GM23338 (cell line): ENCODE results near the gene RNF181. TPM values are rescaled to one million over a fixed set of nuclear protein-coding genes. Genes with fewer than 3 reads are reported as not detected.

Source experiments
- polyA plus RNA-seq: library from polyadenylated mRNA; unstranded; fragments of >200 nt; fragmentation: Nextera tagmentation; extraction: Ambion mirVana; gene quantifications from 2 replicates; pipeline ENCODE4 v1.2.1, GENCODE V29; 2016
- small RNA-seq: library from RNA; depleted of rRNA; stranded (forward); fragments of <200 nt; gene quantifications from one replicate; pipeline ENCODE3, GENCODE V24; 2014; ENCODE audit warnings: low replicate concordance
- total RNA-seq: library from RNA; depleted of rRNA; stranded (reverse); fragments of >200 nt; shearing (Covaris generic); gene quantifications from 2 replicates; pipeline ENCODE4 v1.2.3, GENCODE V29; 2014; rRNA removed

The RNF181 gene
- total and polyA plus RNA-seq, 2 experiments from 2014 or later, result 114 to 260 TPM

Small RNAs within 50 kb of the gene (small RNA-seq; reads per million reads assigned to genes)
- not detected for gene RN7SL126P

Other genes starting within 250 kb of the RNF181 start
- gene RETSAT, start 241.2 kb upstream of the RNF181 start, total RNA-seq, result 12.5 and 16.4 TPM in 2 replicates
- gene RETSAT, start 241.2 kb upstream of the RNF181 start, polyA plus RNA-seq, result 2.3 and 2.6 TPM in 2 replicates
- 7.1 and 8.9 TPM in 2 replicates for gene ELMOD3, start 241.0 kb upstream of the RNF181 start, total RNA-seq
- 5.9 and 8.6 TPM in 2 replicates for gene ELMOD3, start 241.0 kb upstream of the RNF181 start, polyA plus RNA-seq
- 75.2 and 88.7 TPM in 2 replicates for gene CAPG, start 185.4 kb upstream of the RNF181 start, total RNA-seq
- gene CAPG, start 185.4 kb upstream of the RNF181 start, polyA plus RNA-seq, result 104 and 115 TPM in 2 replicates
- gene SH2D6, start 177.0 kb upstream of the RNF181 start, total RNA-seq, result not detected in 2 replicates
- 0.26 and 0.37 TPM in 2 replicates for gene SH2D6, start 177.0 kb upstream of the RNF181 start, polyA plus RNA-seq
- 206 and 232 TPM in 2 replicates for gene MAT2A, start 56.6 kb upstream of the RNF181 start, total RNA-seq
- 74.4 and 105 TPM in 2 replicates for gene MAT2A, start 56.6 kb upstream of the RNF181 start, polyA plus RNA-seq
- gene GGCX, start 34.3 kb upstream of the RNF181 start, total RNA-seq, result 30.8 and 36.2 TPM in 2 replicates
- gene GGCX, start 34.3 kb upstream of the RNF181 start, polyA plus RNA-seq, result 14.4 and 15.3 TPM in 2 replicates
- gene VAMP8, start 18.2 kb upstream of the RNF181 start, total RNA-seq, result 16.3 and 17.4 TPM in 2 replicates
- gene VAMP8, start 18.2 kb upstream of the RNF181 start, polyA plus RNA-seq, result 71.7 and 73.0 TPM in 2 replicates
- gene VAMP5, start 11.3 kb upstream of the RNF181 start, total RNA-seq, result 0.87 and 2.6 TPM in 2 replicates
- 5.5 and 7.8 TPM in 2 replicates for gene VAMP5, start 11.3 kb upstream of the RNF181 start, polyA plus RNA-seq
- 10.1 and 16.4 TPM in 2 replicates for gene TMEM150A, start 7.0 kb downstream of the RNF181 start, total RNA-seq
- gene TMEM150A, start 7.0 kb downstream of the RNF181 start, polyA plus RNA-seq, result 21.4 and 27.9 TPM in 2 replicates
- gene C2orf68, start 16.3 kb downstream of the RNF181 start, total RNA-seq, result 26.8 and 32.4 TPM in 2 replicates
- gene C2orf68, start 16.3 kb downstream of the RNF181 start, polyA plus RNA-seq, result 76.4 and 81.2 TPM in 2 replicates
- gene USP39, start 20.4 kb downstream of the RNF181 start, total RNA-seq, result 103 and 111 TPM in 2 replicates
- 60.8 and 63.3 TPM in 2 replicates for gene USP39, start 20.4 kb downstream of the RNF181 start, polyA plus RNA-seq
- not detected in 2 replicates for gene SFTPB, start 72.5 kb downstream of the RNF181 start, total RNA-seq
- gene SFTPB, start 72.5 kb downstream of the RNF181 start, polyA plus RNA-seq, result 0.06 TPM in 1 of 2 replicates, not detected in the other
- gene GNLY, start 98.6 kb downstream of the RNF181 start, total RNA-seq, result not detected in 2 replicates
- not detected in 2 replicates for gene GNLY, start 98.6 kb downstream of the RNF181 start, polyA plus RNA-seq
- 0.62 and 0.97 TPM in 2 replicates for gene ATOH8, start 158.2 kb downstream of the RNF181 start, total RNA-seq
- 0.11 and 0.45 TPM in 2 replicates for gene ATOH8, start 158.2 kb downstream of the RNF181 start, polyA plus RNA-seq